WERI-Rb-1 (cell line): ENCODE results near the gene CLEC2D.
"Not testable (repeated sequence)": the region's sequence is repeated elsewhere in the genome, so short reads cannot be mapped to it uniquely, and the experiment has no call there.

Source experiments
- DNase-seq: peaks from one replicate; pipeline ENCODE4 v3.0.0-alpha.2; 2020
- H3K27ac ChIP-seq: fragments of 250-450 bp; sonication (Bioruptor Pico); 2 replicates; pipeline ENCODE4 v1.5.1; 2020; ENCODE audit warnings: mild to moderate bottlenecking, moderate library complexity
- H3K27me3 ChIP-seq: fragments of 250-450 bp; sonication (Bioruptor Pico); 2 replicates; pipeline ENCODE4 v1.5.1; 2021; ENCODE audit warnings: mild to moderate bottlenecking, low read depth, moderate library complexity; ENCODE audit not compliant: insufficient read depth, severe bottlenecking
- H3K36me3 ChIP-seq: fragments of 250-450 bp; sonication (Bioruptor Pico); 2 replicates; pipeline ENCODE4 v1.5.1; 2020; ENCODE audit warnings: mild to moderate bottlenecking, moderate library complexity
- H3K4me3 ChIP-seq: 2 replicates; pipeline ENCODE4 v1.5.1; 2011; ENCODE audit warnings: low read depth, mild to moderate bottlenecking, control low read depth, low read length
- H3K9me3 ChIP-seq: fragments of 250-450 bp; sonication (Bioruptor Pico); 2 replicates; pipeline ENCODE4 v1.5.1; 2021; ENCODE audit warnings: mild to moderate bottlenecking, moderate library complexity; ENCODE audit not compliant: severe bottlenecking
- CTCF ChIP-seq: IDR thresholded peaks from 2 replicates; pipeline ENCODE4 v1.5.1; 2011; ENCODE audit warnings: low read depth, mild to moderate bottlenecking, control low read depth, inconsistent platforms, low read length

CLEC2D gene

DNA sequence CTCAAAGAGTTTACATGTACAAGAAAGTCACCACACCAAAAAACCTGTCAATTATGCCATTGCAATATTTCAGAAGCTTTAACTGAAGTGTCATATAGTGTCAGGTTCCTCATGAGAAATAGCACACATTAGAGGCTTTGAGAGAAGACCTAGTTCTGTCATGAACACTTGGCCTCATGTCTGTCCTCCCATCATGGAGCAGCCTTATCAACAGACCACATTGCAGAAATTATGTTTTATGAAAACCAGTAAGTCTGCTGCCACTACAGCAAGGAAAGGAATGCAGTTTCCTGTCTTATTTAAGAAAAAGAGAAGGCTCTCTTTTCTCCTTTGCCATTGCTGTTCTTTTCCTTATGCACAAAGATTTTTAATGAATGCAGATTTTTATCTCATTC lies 26.2 kb upstream of the CLEC2D start:
- H3K27ac ChIP-seq: no peak overlapping the region
- TF ChIP-seq CTCF: no peak
- H3K36me3 ChIP-seq: no peaks in the 10 kb centered on the region

DNA sequence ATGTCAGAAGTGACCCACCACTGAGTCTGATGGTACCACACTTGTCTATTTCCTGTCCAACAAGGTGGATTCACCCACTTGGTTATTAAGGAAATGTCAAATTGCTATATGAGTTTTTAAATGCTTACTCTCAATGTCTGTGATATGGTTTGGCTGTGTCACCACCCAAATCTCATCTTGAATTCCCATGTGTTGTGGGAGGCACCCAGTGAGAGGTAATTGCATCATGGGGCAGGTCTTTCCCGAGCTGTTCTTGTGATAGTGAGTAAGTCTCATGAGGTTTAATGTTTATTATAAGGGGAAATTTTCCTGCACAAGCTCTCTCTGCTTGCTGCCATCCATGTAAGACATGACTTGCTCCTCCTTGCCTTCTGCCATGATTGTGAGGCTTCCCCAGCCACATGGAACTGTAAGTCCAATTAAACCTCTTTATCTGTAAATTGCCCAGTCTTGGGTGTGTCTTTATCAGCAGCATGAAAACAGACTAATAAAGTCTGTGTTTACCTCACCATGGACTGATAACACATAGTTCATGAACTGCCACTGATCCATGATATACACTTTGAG lies 24.4 kb upstream of the CLEC2D start:
- H3K27me3 ChIP-seq, H3K4me3 ChIP-seq, H3K36me3 ChIP-seq, H3K27ac ChIP-seq, DNase-seq, H3K9me3 ChIP-seq: not testable (repeated sequence)

More for the DNA sequence above, 26.2 kb upstream of the CLEC2D start:
- Histone ChIP-seq H3K4me3 (no peak overlapping the region), H3K9me3 (no peaks in the 10 kb centered on the region), H3K27me3 (no peaks in the 10 kb centered on the region)
- no peak for DNase-seq

DNA sequence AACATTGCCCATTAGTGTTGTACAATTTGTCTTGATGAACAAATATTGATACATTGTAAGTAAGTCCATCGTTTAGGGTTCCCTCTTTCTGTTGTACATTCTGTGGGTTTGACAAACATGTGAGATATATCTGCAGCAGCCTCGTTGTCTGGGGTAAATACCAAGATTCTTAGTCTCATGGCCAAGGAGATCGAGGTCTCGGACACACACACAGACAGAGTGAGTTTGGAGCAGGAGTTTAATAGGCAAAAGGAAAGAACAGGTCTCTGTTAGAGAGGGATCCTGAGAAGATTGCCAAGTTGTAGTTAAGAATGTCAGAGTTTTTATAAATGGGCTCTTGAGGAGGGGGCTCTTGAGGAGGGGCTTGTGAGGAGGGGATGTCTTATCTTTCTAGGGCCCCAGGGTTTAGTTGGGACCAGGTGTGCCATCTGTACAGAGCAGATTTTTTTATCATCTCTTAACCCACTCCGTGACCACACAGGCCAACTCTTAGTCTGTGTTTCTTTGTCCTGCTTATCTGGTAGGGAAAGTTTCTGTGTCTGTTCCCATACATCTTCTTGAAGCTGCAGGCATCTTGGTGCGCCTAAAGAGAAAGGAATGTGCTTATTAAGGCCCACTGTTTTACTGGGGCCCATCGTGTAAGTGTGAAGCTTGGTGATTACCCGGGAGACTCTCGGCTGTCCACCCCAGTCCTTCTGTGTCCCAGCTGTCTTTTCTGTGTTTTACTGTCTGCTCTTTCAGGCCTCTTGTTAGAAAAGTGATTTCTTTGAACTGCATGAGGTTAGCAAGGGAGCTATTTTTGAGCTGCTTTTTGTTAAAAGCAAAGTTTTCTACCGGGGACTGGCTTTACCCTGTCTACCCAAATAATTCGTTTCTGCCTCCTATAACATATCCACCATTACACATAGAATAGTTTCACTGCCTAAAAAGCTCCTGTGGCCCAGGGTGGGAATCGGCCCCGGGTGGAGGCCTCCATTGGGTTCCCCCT lies 22.4 kb upstream of the CLEC2D start:
- Histone ChIP-seq H3K4me3 (peak overlapping the region; percentile 78), H3K36me3 (no peaks in the 10 kb centered on the region), H3K27ac (peak overlapping the region; percentile 85), H3K27me3 (no peaks in the 10 kb centered on the region), H3K9me3 (no peaks in the 10 kb centered on the region)
- no peak for DNase-seq
- TF ChIP-seq CTCF: no peak

GRCh38 chr12:9647825-9648700 lies 21.4 kb upstream of the CLEC2D start:
- no peaks in the 10 kb centered on the region for H3K27me3 ChIP-seq
- no peaks in the 10 kb centered on the region for H3K36me3 ChIP-seq
- H3K27ac ChIP-seq: peak overlapping the region; percentile 85
- no peak for TF ChIP-seq CTCF
- peak overlapping the region; percentile 78 for H3K4me3 ChIP-seq
- H3K9me3 ChIP-seq: no peaks in the 10 kb centered on the region
- peak; percentile 82 for DNase-seq

DNA sequence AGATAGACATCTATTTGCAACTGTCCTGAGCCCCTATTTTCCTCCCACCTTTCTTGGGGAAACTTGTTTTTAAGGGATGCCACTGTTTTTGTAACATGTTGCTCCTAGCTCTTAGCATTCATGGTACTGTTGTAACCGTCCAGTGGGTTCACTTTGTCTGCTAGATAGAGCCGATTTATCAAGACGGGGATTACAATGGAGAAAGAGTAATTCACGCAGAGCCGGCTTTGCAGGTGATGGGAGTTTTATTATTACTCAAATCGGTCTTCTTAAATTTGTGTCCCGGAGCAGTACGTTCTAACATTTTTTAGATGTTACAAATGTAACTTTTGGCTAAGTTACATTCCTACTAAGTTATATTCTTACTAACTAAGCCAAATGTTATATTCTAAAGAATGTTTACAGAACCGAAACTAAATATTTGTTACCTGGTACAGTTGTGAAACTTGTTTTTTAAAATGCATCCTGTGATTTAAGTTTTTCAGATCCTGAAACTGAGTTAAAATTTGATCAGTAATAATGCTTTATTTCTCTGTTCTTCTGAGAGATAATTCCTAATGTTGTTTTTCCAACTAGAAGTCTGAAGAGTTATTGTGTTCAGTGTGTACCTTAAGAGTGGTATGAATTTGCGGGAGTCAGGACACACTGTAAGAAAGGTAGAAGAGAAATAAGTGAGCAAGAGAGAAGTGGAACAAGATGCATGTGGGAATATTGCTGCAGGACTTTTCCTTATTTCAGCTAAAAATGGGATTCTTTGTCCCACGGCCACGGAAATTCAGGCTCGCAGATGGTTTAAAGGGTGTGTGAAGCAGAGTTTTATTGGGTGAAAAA lies 20.6 kb upstream of the CLEC2D start:
- no peak for TF ChIP-seq CTCF
- H3K36me3 ChIP-seq: no peaks in the 10 kb centered on the region; the same call in 1 of the 2 replicates
- H3K27me3 ChIP-seq: no peaks in the 10 kb centered on the region
- no peaks in the 10 kb centered on the region for H3K9me3 ChIP-seq
- DNase-seq: no peak
- H3K27ac ChIP-seq: peak overlapping the region; percentile 85
- peak overlapping the region; percentile 78 for H3K4me3 ChIP-seq
